PFSK-1 (cell line): ENCODE data around the gene HECTD1.

ENCODE experiments used
- FOXP2 ChIP-seq: optimal IDR thresholded peaks from 2 replicates; pipeline ENCODE3; 2011; ENCODE audit warnings: borderline replicate concordance, control low read depth, inconsistent platforms; ENCODE audit not compliant: insufficient read depth; ENCODE audit errors: extremely low read length, extremely low read depth
- POLR2AphosphoS5 ChIP-seq: IDR thresholded peaks from 2 replicates; pipeline ENCODE4 v1.6.1; 2012; ENCODE audit warnings: low read depth, mild to moderate bottlenecking, control low read depth, low read length, moderate library complexity
- REST ChIP-seq, 2 experiments: IDR thresholded peaks; 2 replicates each; pipeline versions ENCODE4 v1.6.1 to v1.8.0; 2011 to 2012; ENCODE audit warnings: low read depth in 2 of 2, low read length in 2 of 2, control low read depth in 1 of 2, inconsistent platforms in 1 of 2, mild to moderate bottlenecking in 1 of 2, moderate library complexity in 1 of 2; ENCODE audit not compliant: insufficient read depth in 1 of 2
- SIN3A ChIP-seq: IDR thresholded peaks from 2 replicates; pipeline ENCODE4 v1.6.1; 2012; ENCODE audit warnings: mild to moderate bottlenecking, low read length, moderate library complexity, borderline replicate concordance; ENCODE audit not compliant: insufficient read depth
- TAF1 ChIP-seq: IDR thresholded peaks from 2 replicates; pipeline ENCODE4 v1.6.1; 2012; ENCODE audit warnings: low read length, control low read depth, borderline replicate concordance; ENCODE audit not compliant: insufficient read depth

HECTD1 gene

GRCh38 chr14:31212893-31213292 lies 5.3 kb upstream of the HECTD1 start:
- no peak for TF ChIP-seq FOXP2

- TF ChIP-seq SIN3A (no peak), REST (IDR thresholded peaks at IDR 0.05; ENCODE audit: insufficient read depth in 1 of 2, low read depth in 2 of 2, low read length in 2 of 2) (no peak), FOXP2 (no peak), POLR2AphosphoS5 (no peak), TAF1 (no peak)
Measured at GRCh38 chr14:31209605-31210004, 2.0 kb upstream of the HECTD1 start.

GRCh38 chr14:31208546-31209424 lies 1.2 kb upstream of the HECTD1 start:
- TF ChIP-seq TAF1: no peak
- no peak for TF ChIP-seq FOXP2

- peak; percentile 30; the same call in 1 of the 2 replicates for TF ChIP-seq POLR2AphosphoS5
- TF ChIP-seq REST (IDR thresholded peaks at IDR 0.05; ENCODE audit: insufficient read depth in 1 of 2, low read depth in 2 of 2, low read length in 2 of 2): 0 out of 4 replicates have a peak, but pooled peaks of 1 of the 2 experiments have one; percentile 13
- no peak for TF ChIP-seq TAF1
- no peak for TF ChIP-seq FOXP2
- no peak for TF ChIP-seq SIN3A
Measured at GRCh38 chr14:31207287-31207754, 272 bp downstream of the HECTD1 start.

GRCh38 chr14:31206536-31207286 lies 882 bp downstream of the HECTD1 start:
- TF ChIP-seq FOXP2: no peak
- TF ChIP-seq SIN3A: no peak
- no peak for TF ChIP-seq POLR2AphosphoS5
- TF ChIP-seq REST (IDR thresholded peaks at IDR 0.05; ENCODE audit: insufficient read depth in 1 of 2, low read depth in 2 of 2, low read length in 2 of 2): no peak
- TF ChIP-seq TAF1: no peak
